K562 (cell line): ENCODE results near the gene KCNA2. TPM values are rescaled to one million over a fixed set of nuclear protein-coding genes. Genes with fewer than 3 reads are reported as not detected.

Experiments
- ATAC-seq: fragments of 200-7000 bp; cut with Tn5 transposase; 3 replicates; pipeline ENCODE4 v1.9.1; 2020; ENCODE audit warnings: moderate library complexity
- BruUV-seq: library from RNA; stranded (reverse); fragments of 400-500 nt; replicated peaks from 2 replicates; lab custom pipeline; 2021; lab: Mats Ljungman, UMichigan
- CTCF ChIA-PET: fragments of 300-600 bp; formaldehyde crosslinking; extraction: SDS; loops from one replicate; lab custom pipeline; 2021; ENCODE audit warnings: low intra/inter-chr PET ratio; lab: Yijun Ruan, JAX
- POLR2A ChIA-PET: fragments of 300-600, 350-650 bp; sonication (Branson Sonifier 250); formaldehyde crosslinking; extraction: SDS; loops from one replicate; lab custom pipeline; 2021; ENCODE audit warnings: antibody characterized with exemption, inconsistent platforms; lab: Yijun Ruan, JAX
- DNase-seq, 4 experiments: peaks; one replicate each; pipeline versions ENCODE4 v3.0.0 to v3.0.0-alpha.2; 2011 to 2018; ENCODE audit warnings: low spot score in 3 of 4, mixed read lengths in 3 of 4; ENCODE audit errors: extremely low read depth in 1 of 4
- FAIRE-seq: peaks from 2 replicates; lab custom pipeline; 2011; peaks lifted over from hg19 to GRCh38; lab: Jason Lieb, UNC
- H2AFZ ChIP-seq: 2 replicates; pipeline ENCODE4 v1.6.0; 2011; ENCODE audit warnings: low read depth, low read length, control low read depth, inconsistent platforms
- H3K27ac ChIP-seq: fragments of 200-600 bp; 3 replicates; pipeline ENCODE4 v1.8.0; 2011; ENCODE audit warnings: low read depth, mild to moderate bottlenecking, control low read depth, inconsistent platforms, low read length, moderate library complexity, mixed read lengths; ENCODE audit errors: extremely low read depth
- H3K27me3 ChIP-seq, 2 experiments: fragments of 300-600 bp in 1 of 2; 2 replicates in 1 of 2; 3 replicates in 1 of 2; pipeline versions ENCODE4 v1.6.0 to v1.8.0; 2011; ENCODE audit warnings: inconsistent platforms in 2 of 2, low read length in 2 of 2, mild to moderate bottlenecking in 1 of 2, mixed read lengths in 1 of 2, moderate library complexity in 1 of 2; ENCODE audit not compliant: control insufficient read depth in 2 of 2, insufficient read depth in 2 of 2
- H3K36me3 ChIP-seq: fragments of 300-600 bp; 3 replicates; pipeline ENCODE4 v1.8.0; 2011; ENCODE audit warnings: mild to moderate bottlenecking, low read length, inconsistent platforms; ENCODE audit not compliant: control insufficient read depth, insufficient read depth
- H3K4me1 ChIP-seq, 2 experiments: fragments of 200-600 bp in 1 of 2; replicated peaks in 1 of 2; 2 replicates in 1 of 2; 3 replicates in 1 of 2; pipeline versions ENCODE4 v1.5.1 to v1.8.0; 2011; ENCODE audit warnings: inconsistent platforms in 2 of 2, low read length in 2 of 2, mild to moderate bottlenecking in 1 of 2, mixed read lengths in 1 of 2, moderate library complexity in 1 of 2; ENCODE audit not compliant: control insufficient read depth in 2 of 2, insufficient read depth in 2 of 2
- H3K4me2 ChIP-seq: 2 replicates; pipeline ENCODE4 v1.6.1; 2011; ENCODE audit warnings: low read length, control low read depth, inconsistent platforms, mixed read lengths; ENCODE audit not compliant: insufficient read depth
- H3K4me3 ChIP-seq: fragments of 200-600 bp; sonication (generic), shearing (Covaris generic); 2 replicates; pipeline ENCODE4 v1.5.1; 2016; ENCODE audit warnings: control low read depth, inconsistent platforms
- H3K79me2 ChIP-seq: fragments of 200-600 bp; 3 replicates; pipeline ENCODE4 v1.8.0; 2011; ENCODE audit warnings: low read length, inconsistent platforms; ENCODE audit not compliant: control insufficient read depth, insufficient read depth
- H3K9ac ChIP-seq, 2 experiments: 2 replicates each; pipeline versions ENCODE4 v1.6.0 to v1.6.1; 2011; ENCODE audit warnings: low read depth in 2 of 2, low read length in 2 of 2, control low read depth in 1 of 2, inconsistent platforms in 1 of 2, mild to moderate bottlenecking in 1 of 2, mixed read lengths in 1 of 2; ENCODE audit not compliant: insufficient read depth in 1 of 2
- H3K9me1 ChIP-seq: one replicate; pipeline ENCODE4 v1.6.0; 2011; ENCODE audit warnings: inconsistent platforms, mild to moderate bottlenecking, low read length, moderate library complexity; ENCODE audit not compliant: control insufficient read depth, insufficient read depth
- H3K9me3 ChIP-seq: replicated peaks from 2 replicates; pipeline ENCODE4 v1.5.1; 2011; ENCODE audit warnings: low read depth, low read length, inconsistent platforms; ENCODE audit not compliant: control insufficient read depth, insufficient read depth
- H4K20me1 ChIP-seq: replicated peaks from 2 replicates; pipeline ENCODE4 v1.6.1; 2011; ENCODE audit warnings: low read length, inconsistent platforms, mixed read lengths; ENCODE audit not compliant: control insufficient read depth, insufficient read depth
- ASH1L ChIP-seq: fragments of 450-650 bp; IDR thresholded peaks from 2 replicates; pipeline ENCODE4 v1.6.1; 2018; ENCODE audit warnings: borderline replicate concordance, mild to moderate bottlenecking, low read depth; ENCODE audit not compliant: partially characterized antibody
- RB1 ChIP-seq: fragments of 450-650 bp; IDR thresholded peaks from 2 replicates; pipeline ENCODE4 v1.6.1; 2017; ENCODE audit warnings: low read depth, mild to moderate bottlenecking
- ZNF778 ChIP-seq: fragments of 450-650 bp; formaldehyde crosslinking; IDR thresholded peaks from 2 replicates; pipeline ENCODE4 v1.4.0; 2020; ENCODE audit warnings: mild to moderate bottlenecking, moderate library complexity
- WGBS: fragments of 100-300 bp; shearing (Covaris generic); methylation state at CpG from one replicate; pipeline ENCODE4 v1.1.6; 2016; ENCODE audit warnings: low coverage, mixed read lengths; ENCODE audit not compliant: insufficient coverage; ENCODE audit errors: missing lambda C conversion rate; 5-methylcytosine and 5-hydroxymethylcytosine counted together
- in situ Hi-C: fragments of 300-500 bp; cut with MboI; formaldehyde crosslinking; loops from 4 replicates; pipeline ENCODE4 v1.15.0; 2018; ENCODE audit warnings: inconsistent platforms, mixed read lengths
- intact Hi-C: fragments of 100-400 bp; cut with micrococcal nuclease; formaldehyde crosslinking; loops from 2 replicates; pipeline ENCODE4 v1.14.2; 2022
- polyA plus RNA-seq, 8 experiments: library from polyadenylated mRNA; depleted of rRNA in 4 of 8; stranded (reverse) in 5 of 8; unstranded in 3 of 8; fragments of >200 nt; fragmentation: Nextera tagmentation in 2 of 8; fragmentation: Illumina TruSeq in 1 of 8; extraction: Ambion mirVana in 2 of 8; extraction: Trizol in 1 of 8; gene quantifications; 2 replicates each; pipeline versions ENCODE4 v1.2.1 to v1.2.3, GENCODE V29; 2011 to 2014; ENCODE audit warnings: inconsistent platforms in 1 of 8, missing spikeins in 1 of 8
- total RNA-seq, 7 experiments: library from RNA; depleted of rRNA in 6 of 7; stranded (reverse); fragments of >200 nt in 6 of 7; fragmentation: Illumina TruSeq in 2 of 7; extraction: Trizol in 2 of 7; gene quantifications; 2 replicates each; pipeline versions ENCODE4 v1.2.1 to v1.2.3, GENCODE V29; 2011 to 2021; ENCODE audit warnings: low replicate concordance in 1 of 7
- TF ChIP-seq, protein P1 (sequence below), 2 experiments: IDR thresholded peaks; 2 replicates each; pipeline ENCODE4 v1.6.1; 2011; ENCODE audit warnings: borderline replicate concordance in 1 of 2, control low read depth in 1 of 2, low read depth in 1 of 2, low read length in 1 of 2, mild to moderate bottlenecking in 1 of 2, mixed read lengths in 1 of 2, moderate library complexity in 1 of 2; ENCODE audit not compliant: insufficient read depth in 1 of 2, insufficient read length in 1 of 2, poor library complexity in 1 of 2, severe bottlenecking in 1 of 2; ENCODE audit errors: extremely low read depth in 1 of 2
- TF ChIP-seq, protein P2 (sequence below): sonication (generic); formaldehyde crosslinking; IDR thresholded peaks from 2 replicates; pipeline ENCODE4 v1.8.1; 2022; ENCODE audit warnings: missing genetic modification reagents
- TF ChIP-seq, protein P3 (sequence below), 2 experiments: IDR thresholded peaks; 2 replicates each; pipeline ENCODE4 v1.6.1; 2012; ENCODE audit warnings: improper control_type of control experiment in 2 of 2, low read depth in 2 of 2, low read length in 2 of 2, borderline replicate concordance in 1 of 2

KCNA2 gene
- total and polyA plus RNA-seq, 9 of the 15 experiments (the other 6 are each of a cell fraction or from before 2014, with no cell fraction given) = not detected

DNA sequence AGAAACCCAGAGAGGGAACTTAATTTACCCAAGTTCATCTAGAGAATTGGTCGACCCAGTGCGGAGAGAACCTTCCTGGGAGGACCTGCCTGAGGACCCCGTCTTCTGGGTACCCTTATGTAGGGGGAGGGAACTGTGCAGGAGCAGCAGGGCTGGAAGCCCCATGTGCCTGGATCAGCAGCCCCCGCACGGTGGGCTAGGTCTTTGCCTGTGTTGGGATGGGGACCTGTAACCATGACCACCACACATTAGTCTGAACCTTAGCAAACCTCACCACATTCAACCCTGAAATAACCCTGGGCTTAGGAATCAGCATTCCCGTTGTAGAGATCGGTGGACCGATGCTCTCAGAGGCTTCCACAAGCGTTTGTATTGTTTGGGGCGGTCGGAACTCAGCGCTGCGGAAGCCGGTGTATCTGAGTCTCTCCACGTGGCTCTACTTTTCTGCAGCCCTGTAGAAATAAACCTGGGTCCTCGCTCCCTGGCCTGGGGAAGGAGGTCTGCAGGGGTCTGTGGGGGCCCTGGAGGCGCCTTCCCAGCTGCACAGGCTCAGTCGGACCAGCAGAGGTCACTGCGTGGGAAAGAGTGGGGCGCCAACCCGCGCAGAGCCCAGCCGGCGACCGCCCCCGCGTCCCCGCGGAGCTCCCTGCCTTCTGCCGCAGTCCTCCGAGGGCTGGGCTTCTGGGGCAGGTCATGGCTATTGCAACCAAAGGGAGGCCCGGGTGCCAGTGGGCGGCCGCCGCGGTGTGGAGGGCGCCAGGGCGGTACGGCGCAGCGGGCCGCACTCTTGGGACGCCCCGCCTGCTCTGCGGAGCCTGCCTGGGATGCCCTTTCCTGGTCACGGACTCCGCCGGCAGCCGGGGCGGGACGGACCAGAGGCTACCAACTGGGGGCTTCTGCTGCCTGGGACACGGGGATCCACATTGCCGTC, 51.0 kb downstream of the KCNA2 start:
- DNase-seq = peak; percentile 67 to 87 (median 80)
- intact Hi-C loops = loop anchor here (2.0 kb wide), 1 partner anchor 62 kb away; no protein-coding TSS in a partner anchor
- no peaks in the 10 kb centered on the region for H3K9me1 ChIP-seq
- FAIRE-seq = peak; percentile 62
- peaks cover 4% of the 10 kb centered on the region; the same call in 1 of the 2 replicates for H4K20me1 ChIP-seq
- H3K4me3 ChIP-seq = no peak overlapping the region
- peaks cover 2 to 33% of the 10 kb centered on the region in 2 experiments; a peak in 4 of 5 replicates for H3K27me3 ChIP-seq
- H3K4me1 ChIP-seq = peaks cover 0 to 8% of the 10 kb centered on the region in 2 experiments; a peak in 2 of 5 replicates
- H3K9me3 ChIP-seq = no peaks in the 10 kb centered on the region
- no peak overlapping the region for H3K27ac ChIP-seq
- no peak overlapping the region for H3K4me2 ChIP-seq
- H3K79me2 ChIP-seq = no peaks in the 10 kb centered on the region
- peak; percentile 96 for ATAC-seq
- H3K36me3 ChIP-seq = no peaks in the 10 kb centered on the region
- no peak overlapping the region for H2AFZ ChIP-seq
- in situ Hi-C loops = no loop called here
- CTCF ChIA-PET = no interaction called here
- POLR2A ChIA-PET = interaction anchor here (0.6 kb wide), 1 partner anchor 382 kb away, joined by 3 read pairs; no protein-coding TSS in a partner anchor
- H3K9ac ChIP-seq = no peak overlapping the region
- BruUV-seq = no TSS peak
- WGBS = 14% methylated on average over 48 of the region's 53 CpGs
- TF ChIP-seq, protein P1, sequence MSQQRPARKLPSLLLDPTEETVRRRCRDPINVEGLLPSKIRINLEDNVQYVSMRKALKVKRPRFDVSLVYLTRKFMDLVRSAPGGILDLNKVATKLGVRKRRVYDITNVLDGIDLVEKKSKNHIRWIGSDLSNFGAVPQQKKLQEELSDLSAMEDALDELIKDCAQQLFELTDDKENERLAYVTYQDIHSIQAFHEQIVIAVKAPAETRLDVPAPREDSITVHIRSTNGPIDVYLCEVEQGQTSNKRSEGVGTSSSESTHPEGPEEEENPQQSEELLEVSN (IDR thresholded peaks at IDR 0.05; ENCODE audit: borderline replicate concordance in 1 of 2, extremely low read depth in 1 of 2, insufficient read depth in 1 of 2, insufficient read length in 1 of 2, low read depth in 1 of 2, low read length in 1 of 2, poor library complexity in 1 of 2, severe bottlenecking in 1 of 2) = peak in 1 of 2 experiments; percentile 27
- TF ChIP-seq ASH1L = no peak
- peak; percentile 72; the same call in 1 of the 2 replicates for TF ChIP-seq RB1
- TF ChIP-seq ZNF778 (CRISPR knock-in tag) = no peak
- TF ChIP-seq, protein P2, sequence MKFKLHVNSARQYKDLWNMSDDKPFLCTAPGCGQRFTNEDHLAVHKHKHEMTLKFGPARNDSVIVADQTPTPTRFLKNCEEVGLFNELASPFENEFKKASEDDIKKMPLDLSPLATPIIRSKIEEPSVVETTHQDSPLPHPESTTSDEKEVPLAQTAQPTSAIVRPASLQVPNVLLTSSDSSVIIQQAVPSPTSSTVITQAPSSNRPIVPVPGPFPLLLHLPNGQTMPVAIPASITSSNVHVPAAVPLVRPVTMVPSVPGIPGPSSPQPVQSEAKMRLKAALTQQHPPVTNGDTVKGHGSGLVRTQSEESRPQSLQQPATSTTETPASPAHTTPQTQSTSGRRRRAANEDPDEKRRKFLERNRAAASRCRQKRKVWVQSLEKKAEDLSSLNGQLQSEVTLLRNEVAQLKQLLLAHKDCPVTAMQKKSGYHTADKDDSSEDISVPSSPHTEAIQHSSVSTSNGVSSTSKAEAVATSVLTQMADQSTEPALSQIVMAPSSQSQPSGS (CRISPR knock-in tag) = no peak
- TF ChIP-seq, protein P3, sequence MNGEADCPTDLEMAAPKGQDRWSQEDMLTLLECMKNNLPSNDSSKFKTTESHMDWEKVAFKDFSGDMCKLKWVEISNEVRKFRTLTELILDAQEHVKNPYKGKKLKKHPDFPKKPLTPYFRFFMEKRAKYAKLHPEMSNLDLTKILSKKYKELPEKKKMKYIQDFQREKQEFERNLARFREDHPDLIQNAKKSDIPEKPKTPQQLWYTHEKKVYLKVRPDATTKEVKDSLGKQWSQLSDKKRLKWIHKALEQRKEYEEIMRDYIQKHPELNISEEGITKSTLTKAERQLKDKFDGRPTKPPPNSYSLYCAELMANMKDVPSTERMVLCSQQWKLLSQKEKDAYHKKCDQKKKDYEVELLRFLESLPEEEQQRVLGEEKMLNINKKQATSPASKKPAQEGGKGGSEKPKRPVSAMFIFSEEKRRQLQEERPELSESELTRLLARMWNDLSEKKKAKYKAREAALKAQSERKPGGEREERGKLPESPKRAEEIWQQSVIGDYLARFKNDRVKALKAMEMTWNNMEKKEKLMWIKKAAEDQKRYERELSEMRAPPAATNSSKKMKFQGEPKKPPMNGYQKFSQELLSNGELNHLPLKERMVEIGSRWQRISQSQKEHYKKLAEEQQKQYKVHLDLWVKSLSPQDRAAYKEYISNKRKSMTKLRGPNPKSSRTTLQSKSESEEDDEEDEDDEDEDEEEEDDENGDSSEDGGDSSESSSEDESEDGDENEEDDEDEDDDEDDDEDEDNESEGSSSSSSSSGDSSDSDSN (IDR thresholded peaks at IDR 0.05; ENCODE audit: borderline replicate concordance in 1 of 2, low read depth in 2 of 2, low read length in 2 of 2) = peak in 1 of 2 experiments; percentile 83; a peak in 1 of 4 replicates
